GM12878 (cell line): ENCODE data around the gene CEP170B.

Source experiments
- EP300 ChIP-seq, 2 experiments: fragments of 150-350 bp in 1 of 2; IDR thresholded peaks; 2 replicates each; pipeline ENCODE4 v1.6.1; 2011 to 2012; ENCODE audit warnings: low read depth in 2 of 2, low read length in 2 of 2, borderline replicate concordance in 1 of 2, improper control_type of control experiment in 1 of 2, inconsistent platforms in 1 of 2; ENCODE audit not compliant: control insufficient read depth in 1 of 2
- EZH2 ChIP-seq: IDR thresholded peaks from 2 replicates; pipeline ENCODE4 v1.6.1; 2012; ENCODE audit warnings: low read depth, mild to moderate bottlenecking, control low read depth, inconsistent platforms, low read length, borderline replicate concordance; ENCODE audit not compliant: control insufficient read depth
- FOXM1 ChIP-seq: IDR thresholded peaks from 2 replicates; pipeline ENCODE4 v1.6.1; 2012; ENCODE audit warnings: low read depth, mild to moderate bottlenecking, inconsistent platforms, low read length, moderate library complexity
- MTA2 ChIP-seq: fragments of 450-650 bp; IDR thresholded peaks from 2 replicates; pipeline ENCODE4 v1.6.1; 2016; ENCODE audit warnings: low read depth, mild to moderate bottlenecking, moderate library complexity
- POLR2A ChIP-seq: IDR thresholded peaks from 2 replicates; pipeline ENCODE4 v1.6.1; 2011; ENCODE audit warnings: low read depth, mild to moderate bottlenecking, low read length
- POLR2AphosphoS5 ChIP-seq: IDR thresholded peaks from 2 replicates; pipeline ENCODE4 v1.6.1; 2011; ENCODE audit warnings: mild to moderate bottlenecking, low read length, inconsistent platforms
- RAD21 ChIP-seq: IDR thresholded peaks from 2 replicates; pipeline ENCODE4 v1.6.1; 2011; ENCODE audit warnings: mild to moderate bottlenecking, low read depth, low read length, moderate library complexity; ENCODE audit not compliant: insufficient read depth
- TAF1 ChIP-seq: IDR thresholded peaks from 2 replicates; pipeline ENCODE4 v1.6.1; 2011; ENCODE audit warnings: mild to moderate bottlenecking, low read depth, low read length, borderline replicate concordance
- ZNF207 ChIP-seq: fragments of 450-650 bp; IDR thresholded peaks from 2 replicates; pipeline ENCODE4 v1.6.1; 2014; ENCODE audit warnings: antibody characterized with exemption, mild to moderate bottlenecking, borderline replicate concordance
- TF ChIP-seq, protein P1 (sequence below), 3 experiments: IDR thresholded peaks in 2 of 3; conservative IDR thresholded peaks in 1 of 3; 2 replicates each; pipeline ENCODE4 v1.5.1; 2011; ENCODE audit warnings: low read depth in 3 of 3, low read length in 3 of 3, mild to moderate bottlenecking in 3 of 3, control low read depth in 2 of 3, moderate library complexity in 2 of 3, inconsistent platforms in 1 of 3, mixed read lengths in 1 of 3; ENCODE audit not compliant: control insufficient read depth in 2 of 3, insufficient read depth in 1 of 3; ENCODE audit errors: extremely low read depth in 1 of 3
- TF ChIP-seq, protein P2 (sequence below): IDR thresholded peaks from 2 replicates; pipeline ENCODE4 v1.6.1; 2012; ENCODE audit warnings: mild to moderate bottlenecking, low read depth, low read length
- TF ChIP-seq, protein P3 (sequence below): fragments of 450-650 bp; IDR thresholded peaks from 2 replicates; pipeline ENCODE4 v1.6.1; 2017; ENCODE audit warnings: antibody characterized with exemption, mild to moderate bottlenecking, moderate library complexity
- TF ChIP-seq, protein P4 (sequence below): IDR thresholded peaks from 2 replicates; pipeline ENCODE4 v1.6.1; 2012; ENCODE audit warnings: low read depth, low read length, improper control_type of control experiment

DNA sequence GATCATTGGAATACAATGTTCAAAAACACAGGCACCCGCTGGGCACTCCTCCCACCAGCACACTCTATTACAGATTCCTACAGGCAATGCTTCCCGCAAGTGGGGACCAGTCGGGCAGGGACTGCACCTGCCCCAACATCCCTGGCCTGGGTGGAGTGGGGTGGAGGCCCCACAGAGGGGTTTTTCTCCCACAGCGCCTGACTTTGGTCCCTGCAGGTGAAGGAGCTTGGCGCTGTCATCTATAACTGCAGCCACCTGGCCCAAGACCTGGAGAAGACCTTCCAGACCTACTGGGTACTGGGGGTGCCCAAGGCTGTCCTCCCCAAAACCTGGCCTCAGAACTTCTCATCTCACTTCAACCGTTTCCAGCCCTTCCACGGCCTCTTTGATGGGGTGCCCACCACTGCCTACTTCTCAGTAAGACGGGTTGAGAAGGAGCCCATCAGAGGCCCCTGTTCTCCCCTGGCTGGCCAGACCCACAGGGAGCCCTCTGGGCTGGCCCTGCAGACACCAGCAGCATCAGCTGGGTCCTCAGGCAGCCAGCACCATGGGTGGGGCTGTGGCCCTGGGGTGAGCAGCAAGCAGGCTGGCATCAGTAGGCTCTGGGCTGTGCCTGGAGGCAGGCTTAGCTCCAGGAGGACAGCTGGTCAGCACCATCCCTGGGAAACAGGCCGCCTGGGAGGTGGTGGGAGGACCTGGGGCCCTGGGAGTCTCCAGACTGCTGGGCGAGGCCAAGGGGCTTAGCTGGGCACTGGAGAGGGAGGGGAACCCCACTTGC lies 65.6 kb downstream of the CEP170B start:
- TF ChIP-seq, protein P1, sequence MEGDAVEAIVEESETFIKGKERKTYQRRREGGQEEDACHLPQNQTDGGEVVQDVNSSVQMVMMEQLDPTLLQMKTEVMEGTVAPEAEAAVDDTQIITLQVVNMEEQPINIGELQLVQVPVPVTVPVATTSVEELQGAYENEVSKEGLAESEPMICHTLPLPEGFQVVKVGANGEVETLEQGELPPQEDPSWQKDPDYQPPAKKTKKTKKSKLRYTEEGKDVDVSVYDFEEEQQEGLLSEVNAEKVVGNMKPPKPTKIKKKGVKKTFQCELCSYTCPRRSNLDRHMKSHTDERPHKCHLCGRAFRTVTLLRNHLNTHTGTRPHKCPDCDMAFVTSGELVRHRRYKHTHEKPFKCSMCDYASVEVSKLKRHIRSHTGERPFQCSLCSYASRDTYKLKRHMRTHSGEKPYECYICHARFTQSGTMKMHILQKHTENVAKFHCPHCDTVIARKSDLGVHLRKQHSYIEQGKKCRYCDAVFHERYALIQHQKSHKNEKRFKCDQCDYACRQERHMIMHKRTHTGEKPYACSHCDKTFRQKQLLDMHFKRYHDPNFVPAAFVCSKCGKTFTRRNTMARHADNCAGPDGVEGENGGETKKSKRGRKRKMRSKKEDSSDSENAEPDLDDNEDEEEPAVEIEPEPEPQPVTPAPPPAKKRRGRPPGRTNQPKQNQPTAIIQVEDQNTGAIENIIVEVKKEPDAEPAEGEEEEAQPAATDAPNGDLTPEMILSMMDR (IDR thresholded peaks at IDR 0.05 in 2 of 3, conservative IDR thresholded peaks at IDR 0.05 in 1 of 3; ENCODE audit: control insufficient read depth in 2 of 3, extremely low read depth in 1 of 3, insufficient read depth in 1 of 3, low read depth in 3 of 3, low read length in 3 of 3): no peak
- TF ChIP-seq EP300 (IDR thresholded peaks at IDR 0.05; ENCODE audit: borderline replicate concordance in 1 of 2, control insufficient read depth in 1 of 2, low read depth in 2 of 2, low read length in 2 of 2) (no peak), EZH2 (no peak), MTA2 (no peak), POLR2A (no peak), ZNF207 (no peak), POLR2AphosphoS5 (no peak), TAF1 (no peak), RAD21 (no peak), FOXM1 (no peak)
- TF ChIP-seq, protein P2, sequence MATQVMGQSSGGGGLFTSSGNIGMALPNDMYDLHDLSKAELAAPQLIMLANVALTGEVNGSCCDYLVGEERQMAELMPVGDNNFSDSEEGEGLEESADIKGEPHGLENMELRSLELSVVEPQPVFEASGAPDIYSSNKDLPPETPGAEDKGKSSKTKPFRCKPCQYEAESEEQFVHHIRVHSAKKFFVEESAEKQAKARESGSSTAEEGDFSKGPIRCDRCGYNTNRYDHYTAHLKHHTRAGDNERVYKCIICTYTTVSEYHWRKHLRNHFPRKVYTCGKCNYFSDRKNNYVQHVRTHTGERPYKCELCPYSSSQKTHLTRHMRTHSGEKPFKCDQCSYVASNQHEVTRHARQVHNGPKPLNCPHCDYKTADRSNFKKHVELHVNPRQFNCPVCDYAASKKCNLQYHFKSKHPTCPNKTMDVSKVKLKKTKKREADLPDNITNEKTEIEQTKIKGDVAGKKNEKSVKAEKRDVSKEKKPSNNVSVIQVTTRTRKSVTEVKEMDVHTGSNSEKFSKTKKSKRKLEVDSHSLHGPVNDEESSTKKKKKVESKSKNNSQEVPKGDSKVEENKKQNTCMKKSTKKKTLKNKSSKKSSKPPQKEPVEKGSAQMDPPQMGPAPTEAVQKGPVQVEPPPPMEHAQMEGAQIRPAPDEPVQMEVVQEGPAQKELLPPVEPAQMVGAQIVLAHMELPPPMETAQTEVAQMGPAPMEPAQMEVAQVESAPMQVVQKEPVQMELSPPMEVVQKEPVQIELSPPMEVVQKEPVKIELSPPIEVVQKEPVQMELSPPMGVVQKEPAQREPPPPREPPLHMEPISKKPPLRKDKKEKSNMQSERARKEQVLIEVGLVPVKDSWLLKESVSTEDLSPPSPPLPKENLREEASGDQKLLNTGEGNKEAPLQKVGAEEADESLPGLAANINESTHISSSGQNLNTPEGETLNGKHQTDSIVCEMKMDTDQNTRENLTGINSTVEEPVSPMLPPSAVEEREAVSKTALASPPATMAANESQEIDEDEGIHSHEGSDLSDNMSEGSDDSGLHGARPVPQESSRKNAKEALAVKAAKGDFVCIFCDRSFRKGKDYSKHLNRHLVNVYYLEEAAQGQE: no peak
- TF ChIP-seq, protein P3, sequence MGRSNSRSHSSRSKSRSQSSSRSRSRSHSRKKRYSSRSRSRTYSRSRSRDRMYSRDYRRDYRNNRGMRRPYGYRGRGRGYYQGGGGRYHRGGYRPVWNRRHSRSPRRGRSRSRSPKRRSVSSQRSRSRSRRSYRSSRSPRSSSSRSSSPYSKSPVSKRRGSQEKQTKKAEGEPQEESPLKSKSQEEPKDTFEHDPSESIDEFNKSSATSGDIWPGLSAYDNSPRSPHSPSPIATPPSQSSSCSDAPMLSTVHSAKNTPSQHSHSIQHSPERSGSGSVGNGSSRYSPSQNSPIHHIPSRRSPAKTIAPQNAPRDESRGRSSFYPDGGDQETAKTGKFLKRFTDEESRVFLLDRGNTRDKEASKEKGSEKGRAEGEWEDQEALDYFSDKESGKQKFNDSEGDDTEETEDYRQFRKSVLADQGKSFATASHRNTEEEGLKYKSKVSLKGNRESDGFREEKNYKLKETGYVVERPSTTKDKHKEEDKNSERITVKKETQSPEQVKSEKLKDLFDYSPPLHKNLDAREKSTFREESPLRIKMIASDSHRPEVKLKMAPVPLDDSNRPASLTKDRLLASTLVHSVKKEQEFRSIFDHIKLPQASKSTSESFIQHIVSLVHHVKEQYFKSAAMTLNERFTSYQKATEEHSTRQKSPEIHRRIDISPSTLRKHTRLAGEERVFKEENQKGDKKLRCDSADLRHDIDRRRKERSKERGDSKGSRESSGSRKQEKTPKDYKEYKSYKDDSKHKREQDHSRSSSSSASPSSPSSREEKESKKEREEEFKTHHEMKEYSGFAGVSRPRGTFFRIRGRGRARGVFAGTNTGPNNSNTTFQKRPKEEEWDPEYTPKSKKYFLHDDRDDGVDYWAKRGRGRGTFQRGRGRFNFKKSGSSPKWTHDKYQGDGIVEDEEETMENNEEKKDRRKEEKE: no peak
- TF ChIP-seq, protein P4, sequence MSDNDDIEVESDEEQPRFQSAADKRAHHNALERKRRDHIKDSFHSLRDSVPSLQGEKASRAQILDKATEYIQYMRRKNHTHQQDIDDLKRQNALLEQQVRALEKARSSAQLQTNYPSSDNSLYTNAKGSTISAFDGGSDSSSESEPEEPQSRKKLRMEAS: no peak
